HCT116 (cell line): Measurements from ENCODE around the gene MED16. TPM values are rescaled to one million over a fixed set of nuclear protein-coding genes. Genes with fewer than 3 reads are reported as not detected.

Source experiments
- ATAC-seq: fragments of 200-7000 bp; cut with Tn5 transposase; 2 replicates; pipeline ENCODE4 v1.9.1; 2020; ENCODE audit warnings: mild to moderate bottlenecking, moderate library complexity
- BruUV-seq: library from RNA; stranded (reverse); fragments of 400-500 nt; replicated peaks from 2 replicates; lab custom pipeline; 2021; lab: Mats Ljungman, UMichigan
- CTCF ChIA-PET: fragments of 300-600 bp; sonication (Branson Sonifier 250); formaldehyde crosslinking; loops from one replicate; lab custom pipeline; 2021; ENCODE audit warnings: antibody characterized with exemption; lab: Charles Lee
- POLR2A ChIA-PET: fragments of 300-600, 350-600 bp; sonication (Branson Sonifier 250); formaldehyde crosslinking; loops from one replicate; lab custom pipeline; 2021; ENCODE audit warnings: antibody characterized with exemption; lab: Charles Lee
- RAD21 ChIA-PET, 2 experiments: fragments of 300-600 bp; sonication (Branson Sonifier 250); formaldehyde crosslinking; loops; one replicate each; lab custom pipeline; 2023; ENCODE audit warnings: low total read pairs in 2 of 2; ENCODE audit not compliant: uncharacterized antibody in 2 of 2, unreplicated experiment in 2 of 2, low non-redundant PET in 1 of 2; lab: Charles Lee
- DNase-seq: peaks from one replicate; pipeline ENCODE4 v3.0.0-alpha.2; 2010; ENCODE audit warnings: low read depth, low spot score
- H2AFZ ChIP-seq: fragments of 200-600 bp; shearing (Covaris generic), sonication (generic); 2 replicates; pipeline ENCODE4 v1.6.1; 2017; ENCODE audit warnings: low read depth, mixed run types, mixed read lengths, antibody characterized with exemption, low read length; ENCODE audit not compliant: poor library complexity, severe bottlenecking
- H3K27ac ChIP-seq: 2 replicates; pipeline ENCODE4 v1.5.1; 2012; ENCODE audit warnings: low read depth, low read length
- H3K27me3 ChIP-seq: fragments of 200-600 bp; sonication (generic); 2 replicates; pipeline ENCODE4 v1.6.1; 2016; ENCODE audit warnings: mixed run types, low read length, mixed read lengths; ENCODE audit not compliant: insufficient read depth
- H3K36me3 ChIP-seq, 2 experiments: fragments of 200-500 bp in 1 of 2; fragments of 200-600 bp in 1 of 2; sonication (Bioruptor generic) in 1 of 2; sonication (generic) in 1 of 2; 2 replicates each; pipeline versions ENCODE4 v1.5.1 to v1.6.1; 2014 to 2016; ENCODE audit warnings: low read length in 2 of 2, inconsistent platforms in 1 of 2, mixed read lengths in 1 of 2, mixed run types in 1 of 2; ENCODE audit not compliant: insufficient read depth in 2 of 2, control insufficient read depth in 1 of 2
- H3K4me1 ChIP-seq, 2 experiments: fragments of 200-600 bp in 1 of 2; sonication (generic) in 1 of 2; 2 replicates each; pipeline versions ENCODE4 v1.5.1 to v1.6.1; 2012 to 2017; ENCODE audit warnings: low read length in 2 of 2, inconsistent platforms in 1 of 2, mild to moderate bottlenecking in 1 of 2, mixed read lengths in 1 of 2, mixed run types in 1 of 2, moderate library complexity in 1 of 2; ENCODE audit not compliant: insufficient read depth in 2 of 2, control insufficient read depth in 1 of 2
- H3K4me2 ChIP-seq: fragments of 200-600 bp; sonication (generic); 2 replicates; pipeline ENCODE4 v1.6.1; 2017; ENCODE audit warnings: mixed run types, low read length, mixed read lengths
- H3K4me3 ChIP-seq, 2 experiments: fragments of 200-600 bp in 1 of 2; sonication (generic) in 1 of 2; replicated peaks in 1 of 2; 2 replicates each; pipeline ENCODE4 v1.5.1; 2011 to 2016; ENCODE audit warnings: low read length in 2 of 2, control low read depth in 1 of 2, low read depth in 1 of 2, mild to moderate bottlenecking in 1 of 2, mixed read lengths in 1 of 2, mixed run types in 1 of 2
- H3K79me2 ChIP-seq: fragments of 200-600 bp; sonication (generic); 2 replicates; pipeline ENCODE4 v1.6.1; 2017; ENCODE audit warnings: mild to moderate bottlenecking, mixed run types, low read length, moderate library complexity, mixed read lengths; ENCODE audit not compliant: insufficient read depth
- H3K9ac ChIP-seq: fragments of 200-600 bp; sonication (generic); 2 replicates; pipeline ENCODE4 v1.6.1; 2016; ENCODE audit warnings: low read length, mixed read lengths
- H3K9me2 ChIP-seq: fragments of 200-600 bp; sonication (generic), shearing (Covaris generic); 2 replicates; pipeline ENCODE4 v1.6.1; 2017; ENCODE audit warnings: mixed run types, mild to moderate bottlenecking, moderate library complexity; ENCODE audit not compliant: insufficient read depth
- H3K9me3 ChIP-seq, 2 experiments: fragments of 200-500 bp in 1 of 2; fragments of 200-600 bp in 1 of 2; sonication (Bioruptor generic) in 1 of 2; sonication (generic) in 1 of 2; 2 replicates each; pipeline ENCODE4 v1.6.1; 2014 to 2017; ENCODE audit warnings: low read length in 2 of 2, mixed read lengths in 2 of 2, inconsistent platforms in 1 of 2, low read depth in 1 of 2, mild to moderate bottlenecking in 1 of 2, mixed run types in 1 of 2, moderate library complexity in 1 of 2; ENCODE audit not compliant: control insufficient read depth in 1 of 2, insufficient read depth in 1 of 2
- H4K20me1 ChIP-seq: fragments of 200-600 bp; sonication (generic), shearing (Covaris generic); 2 replicates; pipeline ENCODE4 v1.6.1; 2017; ENCODE audit warnings: mixed run types, mild to moderate bottlenecking, moderate library complexity; ENCODE audit not compliant: insufficient read depth
- CEBPB ChIP-seq: IDR thresholded peaks from 2 replicates; pipeline ENCODE4 v1.6.1; 2012; ENCODE audit warnings: low read depth
- REST ChIP-seq: IDR thresholded peaks from 2 replicates; pipeline ENCODE4 v1.6.1; 2012; ENCODE audit warnings: low read depth
- SP1 ChIP-seq: IDR thresholded peaks from 2 replicates; pipeline ENCODE4 v1.6.1; 2012; ENCODE audit warnings: low read depth
- SRF ChIP-seq: IDR thresholded peaks from 2 replicates; pipeline ENCODE4 v1.6.1; 2012; ENCODE audit warnings: low read depth
- intact Hi-C: fragments of 100-400 bp; cut with micrococcal nuclease; formaldehyde crosslinking; loops from 2 replicates; pipeline ENCODE4 v1.10.0; 2022
- total RNA-seq: library from RNA; stranded (reverse); gene quantifications from one replicate; pipeline ENCODE4 v1.2.1, GENCODE V29; 2021; ENCODE audit not compliant: unreplicated experiment
- TF ChIP-seq, protein P1 (sequence below), 3 experiments: fragments of 200-600 bp in 1 of 3; sonication (generic) in 1 of 3; IDR thresholded peaks in 2 of 3; conservative IDR thresholded peaks in 1 of 3; 2 replicates each; pipeline ENCODE4 v1.5.1; 2012 to 2017; ENCODE audit warnings: low read depth in 2 of 3, low read length in 2 of 3, antibody characterized with exemption in 1 of 3, borderline replicate concordance in 1 of 3, control low read depth in 1 of 3, mild to moderate bottlenecking in 1 of 3, mixed read lengths in 1 of 3, mixed run types in 1 of 3, moderate library complexity in 1 of 3; ENCODE audit not compliant: insufficient read depth in 1 of 3

Gene MED16
- total RNA-seq, 1 experiment from 2014 or later: 73.6 TPM

- CTCF ChIA-PET: no interaction called here
- BruUV-seq: no TSS peak
- H3K4me1 ChIP-seq: peaks cover 25 to 32% of the 10 kb centered on the region in 2 experiments
- DNase-seq (no peak), ATAC-seq (no peak)
- H3K27ac ChIP-seq: peak overlapping the region; percentile 70
- POLR2A ChIA-PET: no interaction called here
- no peaks in the 10 kb centered on the region for H3K9me3 ChIP-seq
- TF ChIP-seq REST (no peak), CEBPB (no peak), SRF (no peak), SP1 (no peak)
- TF ChIP-seq, protein P1, sequence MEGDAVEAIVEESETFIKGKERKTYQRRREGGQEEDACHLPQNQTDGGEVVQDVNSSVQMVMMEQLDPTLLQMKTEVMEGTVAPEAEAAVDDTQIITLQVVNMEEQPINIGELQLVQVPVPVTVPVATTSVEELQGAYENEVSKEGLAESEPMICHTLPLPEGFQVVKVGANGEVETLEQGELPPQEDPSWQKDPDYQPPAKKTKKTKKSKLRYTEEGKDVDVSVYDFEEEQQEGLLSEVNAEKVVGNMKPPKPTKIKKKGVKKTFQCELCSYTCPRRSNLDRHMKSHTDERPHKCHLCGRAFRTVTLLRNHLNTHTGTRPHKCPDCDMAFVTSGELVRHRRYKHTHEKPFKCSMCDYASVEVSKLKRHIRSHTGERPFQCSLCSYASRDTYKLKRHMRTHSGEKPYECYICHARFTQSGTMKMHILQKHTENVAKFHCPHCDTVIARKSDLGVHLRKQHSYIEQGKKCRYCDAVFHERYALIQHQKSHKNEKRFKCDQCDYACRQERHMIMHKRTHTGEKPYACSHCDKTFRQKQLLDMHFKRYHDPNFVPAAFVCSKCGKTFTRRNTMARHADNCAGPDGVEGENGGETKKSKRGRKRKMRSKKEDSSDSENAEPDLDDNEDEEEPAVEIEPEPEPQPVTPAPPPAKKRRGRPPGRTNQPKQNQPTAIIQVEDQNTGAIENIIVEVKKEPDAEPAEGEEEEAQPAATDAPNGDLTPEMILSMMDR (IDR thresholded peaks at IDR 0.05 in 2 of 3, conservative IDR thresholded peaks at IDR 0.05 in 1 of 3; ENCODE audit: borderline replicate concordance in 1 of 3, insufficient read depth in 1 of 3, low read depth in 2 of 3, low read length in 2 of 3): no peak
- no peaks in the 10 kb centered on the region for H4K20me1 ChIP-seq
- peak overlapping the region; percentile 92 for H3K4me2 ChIP-seq
- RAD21 ChIA-PET: no interaction called here
- H3K27me3 ChIP-seq: no peaks in the 10 kb centered on the region
- no peaks in the 10 kb centered on the region for H3K36me3 ChIP-seq
- no peak overlapping the region for H2AFZ ChIP-seq
- H3K9me2 ChIP-seq: no peaks in the 10 kb centered on the region
- H3K79me2 ChIP-seq: peaks cover 11% of the 10 kb centered on the region; the same call in 1 of the 2 replicates
- intact Hi-C loops: loop anchor here (2.0 kb wide), 1 partner anchor 13 kb away; the partner anchor contains the start of gene ARID3A
- no peak overlapping the region for H3K4me3 ChIP-seq
- peak overlapping the region; percentile 64 for H3K9ac ChIP-seq
Measured at GRCh38 chr19:939922-940321, 46.9 kb upstream of the MED16 start.
